ENCODE results near the gene ISOC1. TPM values are rescaled to one million over a fixed set of nuclear protein-coding genes. Genes with fewer than 3 reads are reported as not detected.

The ISOC1 gene
- total and polyA plus RNA-seq, 2 donors (not counting 1 experiment from before 2014, with no cell fraction given) = 15.4 to 21.1 TPM

GRCh38 chr5:129099184-129099569, 4.6 kb downstream of the ISOC1 start:
- H3K36me3 ChIP-seq (ENCODE audit: control insufficient read depth, insufficient read depth, low read length) = no peaks in the 10 kb centered on the region
- DNase-seq (ENCODE audit: low read depth in 2 of 2) = no peak
- H4K20me1 ChIP-seq (ENCODE audit: control insufficient read depth, extremely low read depth, insufficient read depth, low read length) = peaks cover 3% of the 10 kb centered on the region
- H3K4me2 ChIP-seq (ENCODE audit: extremely low read depth, insufficient read depth, low read length) = no peak overlapping the region
- no peaks in the 10 kb centered on the region for H3K4me1 ChIP-seq (ENCODE audit: control insufficient read depth, extremely low read depth, insufficient read depth, low read length)
- no peak overlapping the region for H3K4me3 ChIP-seq (replicated peaks in 1 of 4; ENCODE audit: control extremely low read depth in 1 of 4, insufficient read depth in 1 of 4, low read depth in 3 of 4, low read length in 4 of 4)
- H3K9me3 ChIP-seq (ENCODE audit: control insufficient read depth, insufficient read depth, low read depth, low read length) = no peaks in the 10 kb centered on the region
- no peaks in the 10 kb centered on the region for H3K79me2 ChIP-seq (ENCODE audit: control insufficient read depth, insufficient read depth, low read length)
- no peak overlapping the region for H2AFZ ChIP-seq (ENCODE audit: low read length)
- no peak overlapping the region for H3K27ac ChIP-seq (ENCODE audit: insufficient read depth, low read length)
- no peak for TF ChIP-seq EZH2 (IDR thresholded peaks at IDR 0.05; ENCODE audit: low read length, missing control alignments)
- TF ChIP-seq, protein P1, sequence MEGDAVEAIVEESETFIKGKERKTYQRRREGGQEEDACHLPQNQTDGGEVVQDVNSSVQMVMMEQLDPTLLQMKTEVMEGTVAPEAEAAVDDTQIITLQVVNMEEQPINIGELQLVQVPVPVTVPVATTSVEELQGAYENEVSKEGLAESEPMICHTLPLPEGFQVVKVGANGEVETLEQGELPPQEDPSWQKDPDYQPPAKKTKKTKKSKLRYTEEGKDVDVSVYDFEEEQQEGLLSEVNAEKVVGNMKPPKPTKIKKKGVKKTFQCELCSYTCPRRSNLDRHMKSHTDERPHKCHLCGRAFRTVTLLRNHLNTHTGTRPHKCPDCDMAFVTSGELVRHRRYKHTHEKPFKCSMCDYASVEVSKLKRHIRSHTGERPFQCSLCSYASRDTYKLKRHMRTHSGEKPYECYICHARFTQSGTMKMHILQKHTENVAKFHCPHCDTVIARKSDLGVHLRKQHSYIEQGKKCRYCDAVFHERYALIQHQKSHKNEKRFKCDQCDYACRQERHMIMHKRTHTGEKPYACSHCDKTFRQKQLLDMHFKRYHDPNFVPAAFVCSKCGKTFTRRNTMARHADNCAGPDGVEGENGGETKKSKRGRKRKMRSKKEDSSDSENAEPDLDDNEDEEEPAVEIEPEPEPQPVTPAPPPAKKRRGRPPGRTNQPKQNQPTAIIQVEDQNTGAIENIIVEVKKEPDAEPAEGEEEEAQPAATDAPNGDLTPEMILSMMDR (conservative IDR thresholded peaks at IDR 0.05 in 1 of 2, IDR thresholded peaks at IDR 0.05 in 1 of 2; ENCODE audit: low read depth in 1 of 2, low read length in 2 of 2) = no peak
- H3K27me3 ChIP-seq (ENCODE audit: control insufficient read depth, insufficient read depth, low read length) = no peaks in the 10 kb centered on the region
- no peak overlapping the region for H3K9ac ChIP-seq (ENCODE audit: insufficient read depth, low read length)

DNA sequence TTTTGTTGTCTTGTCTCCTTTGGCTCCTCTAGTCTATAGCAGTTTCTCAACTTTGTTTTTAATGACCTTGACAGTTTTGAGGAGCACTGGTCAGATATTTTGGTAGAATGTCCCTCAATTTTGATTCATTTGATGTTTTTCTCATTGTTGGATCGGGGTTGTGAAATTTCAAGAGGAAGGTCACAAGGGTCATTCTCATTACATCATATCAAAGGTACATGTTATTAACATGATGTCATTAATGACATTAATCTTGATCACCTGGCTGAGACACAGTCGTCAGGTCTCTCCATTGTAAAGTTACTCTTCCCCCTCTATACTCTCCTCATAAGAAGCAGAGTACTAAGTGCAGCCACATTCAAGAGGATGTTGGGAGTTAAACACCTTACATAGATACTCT, 7.2 kb downstream of the ISOC1 start:
- no peaks in the 10 kb centered on the region for H3K79me2 ChIP-seq (ENCODE audit: control insufficient read depth, insufficient read depth, low read length)
- H3K36me3 ChIP-seq (ENCODE audit: control insufficient read depth, insufficient read depth, low read length) = no peaks in the 10 kb centered on the region
- DNase-seq (ENCODE audit: low read depth in 2 of 2) = no peak
- no peaks in the 10 kb centered on the region for H3K9me3 ChIP-seq (ENCODE audit: control insufficient read depth, insufficient read depth, low read depth, low read length)
- H3K9ac ChIP-seq (ENCODE audit: insufficient read depth, low read length) = no peak overlapping the region
- no peaks in the 10 kb centered on the region for H3K4me1 ChIP-seq (ENCODE audit: control insufficient read depth, extremely low read depth, insufficient read depth, low read length)
- no peak for TF ChIP-seq EZH2 (IDR thresholded peaks at IDR 0.05; ENCODE audit: low read length, missing control alignments)
- TF ChIP-seq, protein P1 (conservative IDR thresholded peaks at IDR 0.05 in 1 of 2, IDR thresholded peaks at IDR 0.05 in 1 of 2; ENCODE audit: low read depth in 1 of 2, low read length in 2 of 2) = no peak
- H3K27me3 ChIP-seq (ENCODE audit: control insufficient read depth, insufficient read depth, low read length) = no peaks in the 10 kb centered on the region
- H3K27ac ChIP-seq (ENCODE audit: insufficient read depth, low read length) = no peak overlapping the region
- H4K20me1 ChIP-seq (ENCODE audit: control insufficient read depth, extremely low read depth, insufficient read depth, low read length) = peaks cover 3% of the 10 kb centered on the region
- no peak overlapping the region for H3K4me3 ChIP-seq (replicated peaks in 1 of 4; ENCODE audit: control extremely low read depth in 1 of 4, insufficient read depth in 1 of 4, low read depth in 3 of 4, low read length in 4 of 4)
- H2AFZ ChIP-seq (ENCODE audit: low read length) = no peak overlapping the region
- H3K4me2 ChIP-seq (ENCODE audit: extremely low read depth, insufficient read depth, low read length) = no peak overlapping the region

GRCh38 chr5:129103397-129103796, 8.8 kb downstream of the ISOC1 start:
- no peak overlapping the region for H3K4me2 ChIP-seq (ENCODE audit: extremely low read depth, insufficient read depth, low read length)
- H3K27ac ChIP-seq (ENCODE audit: insufficient read depth, low read length) = no peak overlapping the region
- DNase-seq (ENCODE audit: low read depth in 2 of 2) = no peak
- no peak for TF ChIP-seq EZH2 (IDR thresholded peaks at IDR 0.05; ENCODE audit: low read length, missing control alignments)
- TF ChIP-seq, protein P1 (conservative IDR thresholded peaks at IDR 0.05 in 1 of 2, IDR thresholded peaks at IDR 0.05 in 1 of 2; ENCODE audit: low read depth in 1 of 2, low read length in 2 of 2) = no peak
- no peaks in the 10 kb centered on the region for H3K79me2 ChIP-seq (ENCODE audit: control insufficient read depth, insufficient read depth, low read length)
- no peaks in the 10 kb centered on the region for H3K4me1 ChIP-seq (ENCODE audit: control insufficient read depth, extremely low read depth, insufficient read depth, low read length)
- no peaks in the 10 kb centered on the region for H3K36me3 ChIP-seq (ENCODE audit: control insufficient read depth, insufficient read depth, low read length)
- no peaks in the 10 kb centered on the region for H3K9me3 ChIP-seq (ENCODE audit: control insufficient read depth, insufficient read depth, low read depth, low read length)
- H4K20me1 ChIP-seq (ENCODE audit: control insufficient read depth, extremely low read depth, insufficient read depth, low read length) = no peaks in the 10 kb centered on the region
- H3K9ac ChIP-seq (ENCODE audit: insufficient read depth, low read length) = no peak overlapping the region
- H3K27me3 ChIP-seq (ENCODE audit: control insufficient read depth, insufficient read depth, low read length) = no peaks in the 10 kb centered on the region
- H2AFZ ChIP-seq (ENCODE audit: low read length) = no peak overlapping the region
- no peak overlapping the region for H3K4me3 ChIP-seq (replicated peaks in 1 of 4; ENCODE audit: control extremely low read depth in 1 of 4, insufficient read depth in 1 of 4, low read depth in 3 of 4, low read length in 4 of 4)
